22Rv1 (cell line): Measurements from ENCODE around the gene LYRM1.

Experiments
- ZFX ChIP-seq: fragments of 450-650 bp; IDR thresholded peaks from 2 replicates; pipeline ENCODE4 v1.6.1; 2017; ENCODE audit warnings: antibody characterized with exemption, borderline replicate concordance
- TF ChIP-seq, protein P1 (sequence below): fragments of 450-650 bp; IDR thresholded peaks from 2 replicates; pipeline ENCODE4 v1.5.1; 2017; ENCODE audit warnings: mild to moderate bottlenecking

DNA sequence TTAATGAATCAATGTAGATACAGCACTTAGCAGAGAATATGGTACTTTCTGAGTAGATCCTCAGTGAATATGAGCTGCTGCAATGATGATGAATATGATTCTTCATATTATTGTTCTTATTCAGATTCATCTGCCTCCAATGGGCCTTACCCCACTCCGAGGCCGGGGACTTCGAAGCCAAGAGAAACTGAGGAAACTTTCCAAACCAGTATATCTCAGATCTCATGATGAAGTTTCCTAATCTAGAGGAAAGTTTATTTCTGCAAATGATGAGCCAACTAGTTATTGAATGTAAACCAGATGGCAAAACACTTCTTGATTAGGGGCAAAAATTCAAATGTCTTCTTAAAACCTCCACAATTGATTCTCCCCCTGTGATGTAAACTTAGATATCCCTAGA lies 23.3 kb downstream of the LYRM1 start:
- TF ChIP-seq, protein P1, sequence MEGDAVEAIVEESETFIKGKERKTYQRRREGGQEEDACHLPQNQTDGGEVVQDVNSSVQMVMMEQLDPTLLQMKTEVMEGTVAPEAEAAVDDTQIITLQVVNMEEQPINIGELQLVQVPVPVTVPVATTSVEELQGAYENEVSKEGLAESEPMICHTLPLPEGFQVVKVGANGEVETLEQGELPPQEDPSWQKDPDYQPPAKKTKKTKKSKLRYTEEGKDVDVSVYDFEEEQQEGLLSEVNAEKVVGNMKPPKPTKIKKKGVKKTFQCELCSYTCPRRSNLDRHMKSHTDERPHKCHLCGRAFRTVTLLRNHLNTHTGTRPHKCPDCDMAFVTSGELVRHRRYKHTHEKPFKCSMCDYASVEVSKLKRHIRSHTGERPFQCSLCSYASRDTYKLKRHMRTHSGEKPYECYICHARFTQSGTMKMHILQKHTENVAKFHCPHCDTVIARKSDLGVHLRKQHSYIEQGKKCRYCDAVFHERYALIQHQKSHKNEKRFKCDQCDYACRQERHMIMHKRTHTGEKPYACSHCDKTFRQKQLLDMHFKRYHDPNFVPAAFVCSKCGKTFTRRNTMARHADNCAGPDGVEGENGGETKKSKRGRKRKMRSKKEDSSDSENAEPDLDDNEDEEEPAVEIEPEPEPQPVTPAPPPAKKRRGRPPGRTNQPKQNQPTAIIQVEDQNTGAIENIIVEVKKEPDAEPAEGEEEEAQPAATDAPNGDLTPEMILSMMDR, result no peak
- no peak for TF ChIP-seq ZFX
